IMR-90 (cell line): ENCODE measurements around the gene SARM1. TPM values are rescaled to one million over a fixed set of nuclear protein-coding genes. Genes with fewer than 3 reads are reported as not detected.

Experiments used
- ATAC-seq: fragments of 200-7000 bp; cut with Tn5 transposase; 2 replicates; pipeline ENCODE4 v1.9.1; 2020; ENCODE audit warnings: low read depth, mild to moderate bottlenecking, moderate library complexity
- BruUV-seq: library from RNA; stranded (reverse); fragments of 400-500 nt; replicated peaks from 2 replicates; lab custom pipeline; 2021; lab: Mats Ljungman, UMichigan
- CTCF ChIA-PET: fragments of 300-600 bp; formaldehyde crosslinking; extraction: SDS; loops from one replicate; lab custom pipeline; 2021; ENCODE audit warnings: antibody characterized with exemption; lab: Yijun Ruan, JAX
- POLR2A ChIA-PET: fragments of 300-600 bp; sonication (Branson Sonifier 250); formaldehyde crosslinking; loops from one replicate; lab custom pipeline; 2022; ENCODE audit warnings: antibody characterized with exemption; ENCODE audit not compliant: unreplicated experiment; lab: Charles Lee
- DNase-seq: peaks from one replicate; pipeline ENCODE4 v3.0.0; 2013
- H2AFZ ChIP-seq: replicated peaks from 2 replicates; pipeline ENCODE3; 2013; ENCODE audit warnings: low read length, mild to moderate bottlenecking; ENCODE audit not compliant: poor library complexity
- H2AK5ac ChIP-seq: 2 replicates; pipeline ENCODE4 v1.6.1; 2013; ENCODE audit warnings: low read depth, low read length, inconsistent platforms
- H2AK9ac ChIP-seq: replicated peaks from 2 replicates; pipeline ENCODE3; 2013; ENCODE audit warnings: mild to moderate bottlenecking, low read depth, low read length, moderate library complexity; ENCODE audit not compliant: poor library complexity
- H2BK120ac ChIP-seq: 2 replicates; pipeline ENCODE4 v1.6.1; 2013; ENCODE audit warnings: low read depth, low read length, inconsistent platforms
- H2BK15ac ChIP-seq: 3 replicates; pipeline ENCODE4 v1.6.1; 2013; ENCODE audit warnings: low read depth, low read length, inconsistent platforms
- H2BK20ac ChIP-seq: 2 replicates; pipeline ENCODE4 v1.6.1; 2013; ENCODE audit warnings: low read depth, mild to moderate bottlenecking, inconsistent platforms, low read length, moderate library complexity
- H2BK5ac ChIP-seq: 2 replicates; pipeline ENCODE4 v1.6.1; 2013; ENCODE audit warnings: mild to moderate bottlenecking, low read depth, low read length, inconsistent platforms; ENCODE audit not compliant: poor library complexity, severe bottlenecking
- H3K14ac ChIP-seq: replicated peaks from 2 replicates; pipeline ENCODE4 v1.6.1; 2013; ENCODE audit warnings: low read depth, low read length, inconsistent platforms
- H3K18ac ChIP-seq: 2 replicates; pipeline ENCODE4 v1.6.1; 2013; ENCODE audit warnings: low read depth, low read length, control low read depth
- H3K23ac ChIP-seq: 2 replicates; pipeline ENCODE4 v1.6.1; 2013; ENCODE audit warnings: low read depth, low read length, inconsistent platforms
- H3K27ac ChIP-seq: 2 replicates; pipeline ENCODE4 v1.5.1; 2013; ENCODE audit warnings: mild to moderate bottlenecking, control low read depth, low read length; ENCODE audit not compliant: insufficient read depth
- H3K27me3 ChIP-seq: 2 replicates; pipeline ENCODE4 v1.6.1; 2013; ENCODE audit warnings: low read length; ENCODE audit not compliant: control insufficient read depth, insufficient read depth
- H3K36me3 ChIP-seq: 2 replicates; pipeline ENCODE4 v1.6.1; 2013; ENCODE audit warnings: low read length, mixed read lengths; ENCODE audit not compliant: control insufficient read depth, insufficient read depth
- H3K4ac ChIP-seq: 2 replicates; pipeline ENCODE4 v1.6.1; 2013; ENCODE audit warnings: low read depth, low read length, inconsistent platforms
- H3K4me1 ChIP-seq: 2 replicates; pipeline ENCODE4 v1.6.1; 2013; ENCODE audit warnings: low read length, mixed read lengths; ENCODE audit not compliant: control insufficient read depth, insufficient read depth
- H3K4me2 ChIP-seq: 2 replicates; pipeline ENCODE4 v1.6.1; 2013; ENCODE audit warnings: low read depth, mild to moderate bottlenecking, control low read depth, low read length, moderate library complexity
- H3K4me3 ChIP-seq: 2 replicates; pipeline ENCODE4 v1.5.1; 2013; ENCODE audit warnings: low read depth, mild to moderate bottlenecking, control low read depth, low read length, moderate library complexity; ENCODE audit not compliant: insufficient read depth
- H3K56ac ChIP-seq: 2 replicates; pipeline ENCODE4 v1.6.1; 2013; ENCODE audit warnings: low read length, inconsistent platforms; ENCODE audit not compliant: insufficient read depth; ENCODE audit errors: extremely low read depth
- H3K79me1 ChIP-seq, 2 experiments: 2 replicates each; pipeline ENCODE4 v1.6.1; 2013; ENCODE audit warnings: low read length in 2 of 2, inconsistent platforms in 1 of 2, low read depth in 1 of 2
- H3K9ac ChIP-seq: 2 replicates; pipeline ENCODE4 v1.6.1; 2013; ENCODE audit warnings: low read depth, low read length, control low read depth
- H3K9me1 ChIP-seq: 2 replicates; pipeline ENCODE4 v1.6.1; 2013; ENCODE audit warnings: low read length, inconsistent platforms; ENCODE audit not compliant: insufficient read depth
- H3K9me3 ChIP-seq: 2 replicates; pipeline ENCODE4 v1.6.1; 2013; ENCODE audit warnings: low read length; ENCODE audit not compliant: control insufficient read depth, insufficient read depth
- H4K20me1 ChIP-seq: 2 replicates; pipeline ENCODE4 v1.6.1; 2013; ENCODE audit warnings: low read length, inconsistent platforms; ENCODE audit not compliant: insufficient read depth
- H4K5ac ChIP-seq: 2 replicates; pipeline ENCODE4 v1.6.1; 2013; ENCODE audit warnings: mild to moderate bottlenecking, low read depth, low read length, control low read depth
- H4K8ac ChIP-seq, 2 experiments: 2 replicates each; pipeline ENCODE4 v1.6.1; 2013; ENCODE audit warnings: low read depth in 2 of 2, low read length in 2 of 2, control low read depth in 1 of 2, inconsistent platforms in 1 of 2
- H4K91ac ChIP-seq: 2 replicates; pipeline ENCODE4 v1.6.1; 2013; ENCODE audit warnings: low read depth, low read length, inconsistent platforms; ENCODE audit not compliant: insufficient read depth
- BHLHE40 ChIP-seq: fragments of 150-350 bp; IDR thresholded peaks from 2 replicates; pipeline ENCODE4 v1.6.1; 2016; ENCODE audit warnings: mild to moderate bottlenecking, low read depth, low read length
- CEBPB ChIP-seq: IDR thresholded peaks from 2 replicates; pipeline ENCODE4 v1.6.1; 2012; ENCODE audit warnings: low read depth, low read length, improper control_type of control experiment
- CHD1 ChIP-seq: IDR thresholded peaks from 2 replicates; pipeline ENCODE4 v1.6.1; 2012; ENCODE audit warnings: low read depth, low read length, improper control_type of control experiment
- FOS ChIP-seq: fragments of 150-350 bp; IDR thresholded peaks from 2 replicates; pipeline ENCODE4 v1.6.1; 2016; ENCODE audit warnings: low read depth, low read length
- MAFK ChIP-seq: IDR thresholded peaks from 2 replicates; pipeline ENCODE4 v1.6.1; 2012; ENCODE audit warnings: low read depth, low read length, improper control_type of control experiment
- MAZ ChIP-seq: IDR thresholded peaks from 2 replicates; pipeline ENCODE4 v1.6.1; 2012; ENCODE audit warnings: low read depth, mild to moderate bottlenecking, low read length, improper control_type of control experiment, moderate library complexity, borderline replicate concordance
- MXI1 ChIP-seq: IDR thresholded peaks from 2 replicates; pipeline ENCODE4 v1.6.1; 2012; ENCODE audit warnings: low read depth, mild to moderate bottlenecking, low read length, moderate library complexity, borderline replicate concordance
- NFE2L2 ChIP-seq: fragments of 150-350 bp; IDR thresholded peaks from 2 replicates; pipeline ENCODE4 v1.6.1; 2016; ENCODE audit warnings: low read depth, mild to moderate bottlenecking, low read length
- POLR2A ChIP-seq: IDR thresholded peaks from 2 replicates; pipeline ENCODE4 v1.6.1; 2012; ENCODE audit warnings: mild to moderate bottlenecking, low read depth, low read length
- RAD21 ChIP-seq: IDR thresholded peaks from 2 replicates; pipeline ENCODE4 v1.6.1; 2012; ENCODE audit warnings: low read length, improper control_type of control experiment
- RCOR1 ChIP-seq: IDR thresholded peaks from 2 replicates; pipeline ENCODE4 v1.6.1; 2012; ENCODE audit warnings: mild to moderate bottlenecking, low read length, improper control_type of control experiment; ENCODE audit not compliant: insufficient replicate concordance
- RFX5 ChIP-seq: IDR thresholded peaks from 2 replicates; pipeline ENCODE4 v1.8.0; 2012; ENCODE audit warnings: low read depth, mild to moderate bottlenecking, low read length, moderate library complexity
- SMC3 ChIP-seq: fragments of 150-350 bp; IDR thresholded peaks from 2 replicates; pipeline ENCODE4 v1.6.1; 2016; ENCODE audit warnings: low read depth, mild to moderate bottlenecking, antibody characterized with exemption, low read length, moderate library complexity
- whole genome bisulfite sequencing, 2 experiments: methylation state at CpG; one replicate each; pipeline versions ENCODE4 v1.1.5 to v1.1.7; 2013; ENCODE audit warnings: missing lambda C conversion rate in 2 of 2; ENCODE audit not compliant: insufficient read length in 1 of 2; ENCODE audit errors: extremely low coverage in 2 of 2; 5-methylcytosine and 5-hydroxymethylcytosine counted together
- dilution Hi-C: fragments of 300-500 bp; cut with HindIII; formaldehyde crosslinking; loops from one replicate; pipeline ENCODE4 v1.14.3; 2018; ENCODE audit warnings: low sequenced_read_pairs; ENCODE audit not compliant: unreplicated experiment
- in situ Hi-C: fragments of 300-500 bp; cut with MboI; formaldehyde crosslinking; loops from 3 replicates; pipeline ENCODE4 v1.14.3; 2019; ENCODE audit warnings: low sequenced_read_pairs, inconsistent platforms, mixed read lengths
- intact Hi-C: fragments of 100-400 bp; cut with micrococcal nuclease; formaldehyde crosslinking; loops from 2 replicates; pipeline ENCODE4 v1.10.0; 2022
- polyA plus RNA-seq, 3 experiments: library from polyadenylated mRNA; depleted of rRNA; stranded (reverse); fragments of >200 nt; gene quantifications; 2 replicates each; pipeline ENCODE4 v1.2.3, GENCODE V29; 2012; ENCODE audit warnings: low replicate concordance in 1 of 3
- total RNA-seq: library from RNA; depleted of rRNA; stranded (reverse); fragments of >200 nt; gene quantifications from 2 replicates; pipeline ENCODE4 v1.2.3, GENCODE V29; 2012
- TF ChIP-seq, protein P1 (sequence below): fragments of 150-350 bp; IDR thresholded peaks from 2 replicates; pipeline ENCODE4 v1.6.1; 2017; ENCODE audit warnings: mild to moderate bottlenecking, antibody characterized with exemption, low read length, low read depth
- TF ChIP-seq, protein P2 (sequence below): fragments of 150-350 bp; IDR thresholded peaks from 2 replicates; pipeline ENCODE4 v1.6.1; 2016; ENCODE audit warnings: low read depth, mild to moderate bottlenecking, low read length, moderate library complexity, borderline replicate concordance
- TF ChIP-seq, protein P3 (sequence below): conservative IDR thresholded peaks from 2 replicates; pipeline ENCODE4 v1.5.1; 2012; ENCODE audit warnings: mild to moderate bottlenecking, low read depth, low read length, improper control_type of control experiment

SARM1 gene
- total and polyA plus RNA-seq, 2 of the 4 experiments (the other 2 are of a cell fraction), result 3.4 to 11.4 TPM

DNA sequence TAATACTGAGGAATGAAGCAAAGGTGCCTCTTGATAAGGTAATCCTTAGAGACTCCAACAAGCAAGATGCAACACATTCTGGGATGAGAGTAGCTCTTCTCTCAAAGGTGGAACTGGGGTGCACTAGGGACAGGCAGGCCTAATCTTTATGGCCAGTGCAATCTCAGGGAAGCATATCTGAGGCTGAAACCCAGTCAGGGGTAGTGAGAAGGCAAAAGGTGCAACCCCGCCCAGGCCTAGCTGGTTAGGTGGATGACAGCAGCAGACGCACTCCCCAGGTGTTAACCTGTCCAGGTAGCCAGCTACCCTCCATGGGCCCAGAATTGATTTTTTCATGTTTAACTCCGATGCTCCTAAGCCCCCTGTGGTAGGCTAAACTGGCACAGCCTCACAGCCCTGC is 44.4 kb downstream of the SARM1 start:
- H3K18ac ChIP-seq, result no peak overlapping the region
- no peak overlapping the region for H3K9ac ChIP-seq
- no peak overlapping the region for H2BK5ac ChIP-seq
- ATAC-seq, result no peak
- no peaks in the 10 kb centered on the region for H3K9me3 ChIP-seq
- no peak overlapping the region for H3K4me2 ChIP-seq
- H2AFZ ChIP-seq, result no peak overlapping the region
- H2BK15ac ChIP-seq, result no peak overlapping the region
- H3K27ac ChIP-seq, result no peak overlapping the region
- no peaks in the 10 kb centered on the region for H3K4me1 ChIP-seq
- CTCF ChIA-PET, result interaction anchor here (0.9 to 1.3 kb wide), 4 partner anchors 9 to 69 kb away, joined by 3 to 4 read pairs (median 4); partner anchors contain the start of gene SLC46A1
- TF ChIP-seq, protein P1, sequence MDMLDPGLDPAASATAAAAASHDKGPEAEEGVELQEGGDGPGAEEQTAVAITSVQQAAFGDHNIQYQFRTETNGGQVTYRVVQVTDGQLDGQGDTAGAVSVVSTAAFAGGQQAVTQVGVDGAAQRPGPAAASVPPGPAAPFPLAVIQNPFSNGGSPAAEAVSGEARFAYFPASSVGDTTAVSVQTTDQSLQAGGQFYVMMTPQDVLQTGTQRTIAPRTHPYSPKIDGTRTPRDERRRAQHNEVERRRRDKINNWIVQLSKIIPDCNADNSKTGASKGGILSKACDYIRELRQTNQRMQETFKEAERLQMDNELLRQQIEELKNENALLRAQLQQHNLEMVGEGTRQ, result no peak
- no peak for TF ChIP-seq RAD21
- TF ChIP-seq CHD1, result no peak
- TF ChIP-seq MAFK, result no peak
- no peak for TF ChIP-seq RCOR1
- no peak for TF ChIP-seq MAZ
- no peak for TF ChIP-seq RFX5
- no peak for TF ChIP-seq CEBPB
- TF ChIP-seq, protein P2, sequence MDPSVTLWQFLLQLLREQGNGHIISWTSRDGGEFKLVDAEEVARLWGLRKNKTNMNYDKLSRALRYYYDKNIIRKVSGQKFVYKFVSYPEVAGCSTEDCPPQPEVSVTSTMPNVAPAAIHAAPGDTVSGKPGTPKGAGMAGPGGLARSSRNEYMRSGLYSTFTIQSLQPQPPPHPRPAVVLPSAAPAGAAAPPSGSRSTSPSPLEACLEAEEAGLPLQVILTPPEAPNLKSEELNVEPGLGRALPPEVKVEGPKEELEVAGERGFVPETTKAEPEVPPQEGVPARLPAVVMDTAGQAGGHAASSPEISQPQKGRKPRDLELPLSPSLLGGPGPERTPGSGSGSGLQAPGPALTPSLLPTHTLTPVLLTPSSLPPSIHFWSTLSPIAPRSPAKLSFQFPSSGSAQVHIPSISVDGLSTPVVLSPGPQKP, result no peak
- no peak for TF ChIP-seq MXI1
- no peak for TF ChIP-seq POLR2A
- TF ChIP-seq BHLHE40, result no peak
- TF ChIP-seq SMC3, result no peak
- no peak for TF ChIP-seq NFE2L2
- TF ChIP-seq FOS, result no peak
- TF ChIP-seq, protein P3, sequence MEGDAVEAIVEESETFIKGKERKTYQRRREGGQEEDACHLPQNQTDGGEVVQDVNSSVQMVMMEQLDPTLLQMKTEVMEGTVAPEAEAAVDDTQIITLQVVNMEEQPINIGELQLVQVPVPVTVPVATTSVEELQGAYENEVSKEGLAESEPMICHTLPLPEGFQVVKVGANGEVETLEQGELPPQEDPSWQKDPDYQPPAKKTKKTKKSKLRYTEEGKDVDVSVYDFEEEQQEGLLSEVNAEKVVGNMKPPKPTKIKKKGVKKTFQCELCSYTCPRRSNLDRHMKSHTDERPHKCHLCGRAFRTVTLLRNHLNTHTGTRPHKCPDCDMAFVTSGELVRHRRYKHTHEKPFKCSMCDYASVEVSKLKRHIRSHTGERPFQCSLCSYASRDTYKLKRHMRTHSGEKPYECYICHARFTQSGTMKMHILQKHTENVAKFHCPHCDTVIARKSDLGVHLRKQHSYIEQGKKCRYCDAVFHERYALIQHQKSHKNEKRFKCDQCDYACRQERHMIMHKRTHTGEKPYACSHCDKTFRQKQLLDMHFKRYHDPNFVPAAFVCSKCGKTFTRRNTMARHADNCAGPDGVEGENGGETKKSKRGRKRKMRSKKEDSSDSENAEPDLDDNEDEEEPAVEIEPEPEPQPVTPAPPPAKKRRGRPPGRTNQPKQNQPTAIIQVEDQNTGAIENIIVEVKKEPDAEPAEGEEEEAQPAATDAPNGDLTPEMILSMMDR, result no peak
- BruUV-seq, result no TSS peak
- no peaks in the 10 kb centered on the region for H3K36me3 ChIP-seq
- POLR2A ChIA-PET, result no interaction called here
- intact Hi-C loops, result loop anchor here (2.0 kb wide), 1 partner anchor 67 kb away; no protein-coding TSS in a partner anchor
- no peak overlapping the region for H3K56ac ChIP-seq
- no peak overlapping the region for H3K14ac ChIP-seq
- no peaks in the 10 kb centered on the region for H4K20me1 ChIP-seq
- H2AK5ac ChIP-seq, result no peak overlapping the region
- no peaks in the 10 kb centered on the region for H3K79me1 ChIP-seq
- H3K9me1 ChIP-seq, result no peaks in the 10 kb centered on the region
- dilution Hi-C loops, result no loop called here
- peaks cover 32% of the 10 kb centered on the region for H3K27me3 ChIP-seq
- no peak overlapping the region for H4K5ac ChIP-seq
- in situ Hi-C loops, result no loop called here
- no peak overlapping the region for H3K4me3 ChIP-seq
- no peak overlapping the region for H2AK9ac ChIP-seq
- WGBS, 2 experiments, result 63% methylated on average over 2 of the region's 3 CpGs; no CpG with 5 or more reads in 1 of the 2 experiments
- H3K4ac ChIP-seq, result no peak overlapping the region
- H4K8ac ChIP-seq, result no peak overlapping the region
- no peak overlapping the region for H4K91ac ChIP-seq
- no peak overlapping the region for H2BK20ac ChIP-seq
- no peak overlapping the region for H3K23ac ChIP-seq
- no peak for DNase-seq
- no peak overlapping the region for H2BK120ac ChIP-seq
